GM13977 (cell line): ENCODE data around the gene MGAT5.

Source experiments
- DNase-seq: peaks from one replicate; pipeline ENCODE4 v3.0.0; 2012; ENCODE audit warnings: low spot score
- CTCF ChIP-seq: IDR thresholded peaks from 2 replicates; pipeline ENCODE4 v1.5.1; 2012; ENCODE audit warnings: mild to moderate bottlenecking, control low read depth; ENCODE audit not compliant: insufficient read depth; ENCODE audit errors: extremely low read depth, missing control alignments
- in situ Hi-C: fragments of 300-500 bp; cut with MboI; formaldehyde crosslinking; loops from one replicate; pipeline ENCODE4 v1.12.0; 2022; ENCODE audit warnings: low sequenced_read_pairs, low pct_unique_long_range_greater_than_20kb, mixed read lengths, inconsistent platforms; ENCODE audit not compliant: unreplicated experiment

Gene MGAT5

DNA sequence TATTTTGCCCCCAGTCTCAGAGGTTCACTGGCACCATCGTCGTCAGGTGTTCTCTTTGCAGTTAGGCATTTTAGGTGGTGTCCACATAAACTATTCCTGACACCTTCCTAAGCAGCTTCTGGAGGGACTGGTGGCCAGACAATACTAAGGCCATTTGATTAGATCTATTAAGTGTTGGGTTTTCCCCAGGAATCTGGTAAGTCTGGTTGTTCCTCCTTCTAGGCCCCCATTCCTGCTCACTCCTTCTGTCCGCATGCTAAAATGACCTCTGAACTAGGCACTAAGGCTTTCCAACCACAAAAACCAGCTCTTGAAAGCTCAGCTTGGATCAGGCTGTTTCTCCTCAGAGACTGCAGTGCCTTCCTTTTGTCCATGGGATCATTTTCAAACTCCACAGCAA is 100.7 kb downstream of the MGAT5 start:
- TF ChIP-seq CTCF, result no peak
- DNase-seq, result no peak
- in situ Hi-C loops, result no loop called here

GRCh38 chr2:134357814-134358213 is 103.9 kb downstream of the MGAT5 start:
- no peak for TF ChIP-seq CTCF
- in situ Hi-C loops, result no loop called here
- no peak for DNase-seq

- no peak for TF ChIP-seq CTCF
- in situ Hi-C loops, result no loop called here
- DNase-seq, result no peak
Measured at GRCh38 chr2:134359367-134360081, 105.7 kb downstream of the MGAT5 start.

DNA sequence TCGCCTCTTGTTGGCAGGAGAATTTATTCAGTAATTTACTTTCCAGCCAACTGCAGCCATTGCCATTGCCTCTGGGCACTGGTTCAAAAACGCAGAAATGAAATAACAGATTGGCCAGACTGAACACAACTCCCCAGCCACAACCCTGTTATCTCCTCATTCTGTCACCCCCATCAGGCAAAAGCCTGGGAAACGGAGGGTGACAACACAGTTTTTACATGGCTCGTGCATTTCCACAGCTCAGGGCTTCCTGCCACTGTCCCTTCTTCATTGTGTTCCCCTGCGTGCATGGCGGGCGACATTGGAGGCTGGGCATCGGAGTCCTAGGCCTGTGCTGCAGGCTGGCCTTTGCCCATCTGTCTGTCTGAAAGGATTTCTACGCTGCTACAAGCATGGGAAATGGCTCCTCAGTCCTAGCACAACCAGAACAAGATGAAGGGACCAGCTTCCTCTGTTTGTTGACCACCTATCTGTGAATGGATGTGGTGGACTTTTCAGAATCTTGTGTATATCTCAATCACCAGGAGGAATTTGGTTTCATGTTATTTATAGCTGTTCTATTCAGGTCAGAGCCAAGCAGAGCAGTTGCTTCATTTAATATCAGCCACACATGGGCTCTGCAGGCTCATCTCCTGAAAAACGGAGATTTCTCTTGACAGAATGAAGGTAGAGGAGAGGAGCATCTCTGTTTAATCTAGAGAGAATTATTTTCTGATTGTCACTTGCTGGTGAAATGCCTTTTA is 107.0 kb downstream of the MGAT5 start:
- in situ Hi-C loops, result no loop called here

GRCh38 chr2:134361648-134362047 is 107.8 kb downstream of the MGAT5 start:
- no peak for TF ChIP-seq CTCF
- in situ Hi-C loops, result no loop called here
- DNase-seq, result no peak

More for the DNA sequence above, 107.0 kb downstream of the MGAT5 start:
- no peak for TF ChIP-seq CTCF
- DNase-seq, result no peak

DNA sequence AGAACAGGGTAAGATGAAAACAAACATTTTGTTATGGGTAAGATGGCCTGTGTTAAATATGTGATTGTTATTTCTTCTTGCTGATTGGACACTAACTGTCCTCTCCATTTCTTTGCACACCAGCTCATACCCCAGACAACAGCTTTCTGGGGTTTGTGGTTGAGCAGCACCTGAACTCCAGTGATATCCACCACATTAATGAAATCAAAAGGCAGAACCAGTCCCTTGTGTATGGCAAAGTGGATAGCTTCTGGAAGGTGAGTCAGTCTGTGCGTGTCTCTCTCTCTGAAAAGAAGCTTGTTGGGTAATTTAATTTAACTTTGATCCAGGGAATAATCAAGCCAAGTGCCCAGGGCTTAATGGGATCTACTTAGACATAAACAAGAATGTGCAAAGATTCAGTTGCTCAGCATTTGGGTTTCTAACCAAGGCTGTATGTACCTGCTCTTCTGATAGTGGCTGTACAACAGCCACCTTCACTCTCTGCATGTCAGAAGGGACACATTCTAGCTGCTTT is 108.3 kb downstream of the MGAT5 start:
- no peak for TF ChIP-seq CTCF
- in situ Hi-C loops, result no loop called here
- DNase-seq, result no peak
